Ramos (cell line): ENCODE data around the gene LRCH1.

Source experiments
- in situ Hi-C: fragments of 300-500 bp; cut with MboI; formaldehyde crosslinking; loops from one replicate; pipeline ENCODE4 v1.14.3; 2022; ENCODE audit warnings: low sequenced_read_pairs; ENCODE audit not compliant: unreplicated experiment

LRCH1 gene

GRCh38 chr13:46679369-46680120 is 126.6 kb downstream of the LRCH1 start:
- in situ Hi-C loops: loop anchor here (25.0 kb wide), 1 partner anchor 117 kb away; the partner anchor contains the start of gene LRCH1

GRCh38 chr13:46682015-46682414 is 129.0 kb downstream of the LRCH1 start:
- in situ Hi-C loops: loop anchor here (25.0 kb wide), 1 partner anchor 120 kb away; the partner anchor contains the start of gene LRCH1

- in situ Hi-C loops: loop anchor here (25.0 kb wide), 1 partner anchor 120 kb away; the partner anchor contains the start of gene LRCH1
These were observed 129.7 kb downstream of the LRCH1 start for GRCh38 chr13:46682707-46683106.

GRCh38 chr13:46683676-46684260 is 130.8 kb downstream of the LRCH1 start:
- in situ Hi-C loops: loop anchor here (25.0 kb wide), 1 partner anchor 121 kb away; the partner anchor contains the start of gene LRCH1

- in situ Hi-C loops: loop anchor here (25.0 kb wide), 1 partner anchor 122 kb away; the partner anchor contains the start of gene LRCH1
These were observed 131.5 kb downstream of the LRCH1 start for GRCh38 chr13:46684287-46685001.

- in situ Hi-C loops: loop anchor here (25.0 kb wide), 1 partner anchor 123 kb away; the partner anchor contains the start of gene LRCH1
These were observed 132.2 kb downstream of the LRCH1 start for GRCh38 chr13:46685006-46685730.

- in situ Hi-C loops: loop anchor here (25.0 kb wide), 1 partner anchor 124 kb away; the partner anchor contains the start of gene LRCH1
These were observed 133.2 kb downstream of the LRCH1 start for GRCh38 chr13:46686171-46686570.

- in situ Hi-C loops: loop anchor here (25.0 kb wide), 1 partner anchor 126 kb away; the partner anchor contains the start of gene LRCH1
These were observed 134.8 kb downstream of the LRCH1 start for GRCh38 chr13:46687810-46688209.

- in situ Hi-C loops: loop anchor here (25.0 kb wide), 1 partner anchor 126 kb away; the partner anchor contains the start of gene LRCH1
These were observed 135.3 kb downstream of the LRCH1 start for GRCh38 chr13:46688306-46688705.

- in situ Hi-C loops: loop anchor here (25.0 kb wide), 1 partner anchor 136 kb away; the partner anchor contains the start of gene LRCH1
These were observed 145.0 kb downstream of the LRCH1 start for GRCh38 chr13:46698014-46698413.

GRCh38 chr13:46698910-46699460 is 146.0 kb downstream of the LRCH1 start:
- in situ Hi-C loops: loop anchor here (25.0 kb wide), 1 partner anchor 137 kb away; the partner anchor contains the start of gene LRCH1

GRCh38 chr13:46712524-46712923 is 159.6 kb downstream of the LRCH1 start:
- in situ Hi-C loops: no loop called here

- in situ Hi-C loops: no loop called here
These were observed 162.4 kb downstream of the LRCH1 start for GRCh38 chr13:46715363-46715762.

- in situ Hi-C loops: no loop called here
These were observed 163.9 kb downstream of the LRCH1 start for GRCh38 chr13:46716821-46717220.

GRCh38 chr13:46717275-46717674 is 164.3 kb downstream of the LRCH1 start:
- in situ Hi-C loops: no loop called here

GRCh38 chr13:46717856-46718255 is 164.9 kb downstream of the LRCH1 start:
- in situ Hi-C loops: no loop called here

- in situ Hi-C loops: loop anchor here (10.0 kb wide), 1 partner anchor 225 kb away; no protein-coding TSS in a partner anchor
These were observed 167.2 kb downstream of the LRCH1 start for GRCh38 chr13:46720189-46720588.

- in situ Hi-C loops: loop anchor here (10.0 kb wide), 1 partner anchor 226 kb away; no protein-coding TSS in a partner anchor
These were observed 168.1 kb downstream of the LRCH1 start for GRCh38 chr13:46721054-46721453.

GRCh38 chr13:46726347-46726746 is 173.4 kb downstream of the LRCH1 start:
- in situ Hi-C loops: loop anchor here (10.0 kb wide), 1 partner anchor 232 kb away; no protein-coding TSS in a partner anchor
